Osteocyte (in vitro differentiated cells): Measurements from ENCODE around the gene HSPB7. TPM values are rescaled to one million over a fixed set of nuclear protein-coding genes. Genes with fewer than 3 reads are reported as not detected.
"Not testable (repeated sequence)": the region's sequence is repeated elsewhere in the genome, so short reads cannot be mapped to it uniquely, and the experiment has no call there.

Source experiments
- DNase-seq: peaks from one replicate; pipeline ENCODE4 v3.0.0; 2021; ENCODE audit warnings: mixed read lengths; ENCODE audit not compliant: unreplicated experiment; ENCODE audit errors: extremely low spot score
- H3K27ac Mint-ChIP-seq: one replicate; pipeline ENCODE4 v1.8.0; 2021; ENCODE audit warnings: mild to moderate bottlenecking, mixed read lengths; ENCODE audit not compliant: unreplicated experiment
- H3K27me3 Mint-ChIP-seq: one replicate; pipeline ENCODE4 v1.8.0; 2021; ENCODE audit warnings: mixed read lengths; ENCODE audit not compliant: unreplicated experiment
- H3K36me3 Mint-ChIP-seq: one replicate; pipeline ENCODE4 v1.8.0; 2021; ENCODE audit warnings: mixed read lengths; ENCODE audit not compliant: unreplicated experiment
- H3K4me1 Mint-ChIP-seq: one replicate; pipeline ENCODE4 v1.8.0; 2021; ENCODE audit warnings: mixed read lengths; ENCODE audit not compliant: unreplicated experiment
- H3K4me3 Mint-ChIP-seq: one replicate; pipeline ENCODE4 v1.8.0; 2021; ENCODE audit warnings: mild to moderate bottlenecking, moderate library complexity, mixed read lengths; ENCODE audit not compliant: unreplicated experiment
- H3K9me3 Mint-ChIP-seq: one replicate; pipeline ENCODE4 v1.8.0; 2021; ENCODE audit warnings: mixed read lengths; ENCODE audit not compliant: unreplicated experiment
- CTCF ChIP-seq: fragments of 200-600 bp; sonication (generic); IDR thresholded peaks from 2 replicates; pipeline ENCODE4 v1.5.0; 2021; ENCODE audit warnings: antibody characterized with exemption, mild to moderate bottlenecking, moderate library complexity
- total RNA-seq: library from RNA; stranded (reverse); gene quantifications from 2 replicates; pipeline ENCODE4 v1.2.1, GENCODE V29; 2021

HSPB7 gene
- total RNA-seq, 1 donor from 2014 or later: 4.2 TPM

GRCh38 chr1:15988856-15989736 is 28.7 kb downstream of the HSPB7 start:
- Mint-ChIP-seq H3K9me3 (no peaks in the 10 kb centered on the region), H3K27me3 (no peaks in the 10 kb centered on the region), H3K36me3 (no peaks in the 10 kb centered on the region), H3K27ac (no peak overlapping the region), H3K4me3 (no peak overlapping the region), H3K4me1 (no peaks in the 10 kb centered on the region)
- DNase-seq: no peak
- TF ChIP-seq CTCF: no peak

DNA sequence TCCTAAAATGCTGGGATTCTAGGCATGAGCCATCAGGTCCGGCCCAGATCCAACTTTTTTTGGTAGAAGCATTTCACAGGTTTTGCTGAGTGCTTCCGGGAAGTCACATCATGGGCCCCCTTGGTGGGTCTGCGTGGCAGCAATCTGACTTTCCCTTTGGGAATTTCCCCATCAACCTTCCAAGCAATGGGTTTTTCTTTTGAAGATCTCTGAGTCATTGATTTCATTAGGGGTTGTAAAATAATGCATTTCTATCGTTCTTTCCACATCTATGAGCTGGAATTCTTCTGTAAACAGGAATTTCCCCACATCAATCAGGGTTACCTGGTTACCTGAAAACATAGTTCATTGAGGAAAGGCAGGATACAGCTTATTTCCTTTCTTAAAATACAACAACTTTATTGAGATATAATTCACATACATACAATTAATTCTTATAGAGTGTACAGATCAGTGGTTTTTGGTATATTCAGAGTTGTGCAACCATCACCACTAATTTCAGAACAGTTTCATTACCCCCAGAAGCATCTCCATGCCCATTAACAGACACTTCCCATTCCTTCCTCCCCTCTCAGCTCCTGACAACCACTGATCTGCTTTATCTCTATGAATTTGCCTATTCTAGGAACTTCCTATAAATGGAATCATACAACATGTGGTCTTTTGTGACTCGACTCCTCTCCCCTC is 32.1 kb downstream of the HSPB7 start:
- Mint-ChIP-seq H3K4me1 (no peaks in the 10 kb centered on the region), H3K27me3 (peaks cover 10% of the 10 kb centered on the region), H3K9me3 (no peaks in the 10 kb centered on the region), H3K4me3 (no peak overlapping the region), H3K36me3 (no peaks in the 10 kb centered on the region), H3K27ac (no peak overlapping the region)
- DNase-seq: no peak
- no peak for TF ChIP-seq CTCF

- Mint-ChIP-seq H3K27ac (no peak overlapping the region), H3K36me3 (no peaks in the 10 kb centered on the region)
- DNase-seq: no peak
These were observed 34.6 kb downstream of the HSPB7 start for GRCh38 chr1:15983275-15983674.

GRCh38 chr1:15981679-15982078 is 36.2 kb downstream of the HSPB7 start:
- Mint-ChIP-seq H3K27ac (no peak overlapping the region), H3K4me1 (peaks cover under 1% of the 10 kb centered on the region), H3K36me3 (no peaks in the 10 kb centered on the region), H3K4me3 (no peak overlapping the region), H3K27me3 (peaks cover 10% of the 10 kb centered on the region), H3K9me3 (no peaks in the 10 kb centered on the region)
- DNase-seq: no peak
- no peak for TF ChIP-seq CTCF

More at GRCh38 chr1:15983275-15983674, 34.6 kb downstream of the HSPB7 start:
- TF ChIP-seq CTCF: no peak
- Mint-ChIP-seq H3K9me3 (no peaks in the 10 kb centered on the region), H3K4me1 (no peaks in the 10 kb centered on the region), H3K27me3 (peaks cover 10% of the 10 kb centered on the region), H3K4me3 (no peak overlapping the region)

- not testable (repeated sequence) for H3K36me3 Mint-ChIP-seq, H3K27me3 Mint-ChIP-seq, H3K9me3 Mint-ChIP-seq, DNase-seq, H3K4me3 Mint-ChIP-seq, H3K27ac Mint-ChIP-seq
- H3K4me1 Mint-ChIP-seq: peaks cover 23% of the 10 kb centered on the region
These were observed 39.9 kb downstream of the HSPB7 start for GRCh38 chr1:15977947-15978346.
